Measurements from ENCODE around the gene ANAPC13.

Gene ANAPC13

DNA sequence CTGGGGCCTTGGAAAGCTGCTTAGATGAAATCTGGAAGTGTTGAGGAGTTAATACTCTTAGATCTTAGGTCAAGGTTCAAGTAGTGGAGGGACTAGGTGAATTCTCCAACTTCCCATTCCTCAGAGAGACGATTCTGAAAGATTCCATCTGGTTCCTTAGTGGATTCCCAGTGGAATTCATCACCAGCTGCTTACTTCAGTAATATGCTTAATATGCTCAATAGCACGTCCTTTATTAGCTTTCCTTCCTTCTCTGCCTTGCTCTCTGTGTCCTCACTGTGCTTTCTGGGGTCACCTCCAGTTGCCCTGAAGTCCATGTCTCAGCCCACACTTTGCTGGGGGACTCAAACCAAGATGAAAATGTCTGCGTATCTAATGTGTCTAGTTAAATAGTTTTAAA is 31.1 kb upstream of the ANAPC13 start:
- WGBS, 2 experiments = 88 to 94% methylated on average over 3 of the region's 3 CpGs
- Histone ChIP-seq H3K36me3 (ENCODE audit: control insufficient read depth, insufficient read depth, low read length) (no peaks in the 10 kb centered on the region), H3K4me1 (ENCODE audit: control insufficient read depth, insufficient read depth, low read length) (no peaks in the 10 kb centered on the region), H3K27ac (ENCODE audit: insufficient read depth, low read depth, low read length, poor library complexity, severe bottlenecking) (no peak overlapping the region), H3K4me3 (ENCODE audit: insufficient read depth, low read depth, low read length) (no peak overlapping the region), H3K9me3 (ENCODE audit: control insufficient read depth, low read length) (peaks cover 5% of the 10 kb centered on the region), H3K27me3 (ENCODE audit: control insufficient read depth, insufficient read depth, low read length, poor library complexity, severe bottlenecking) (no peaks in the 10 kb centered on the region)

DNA sequence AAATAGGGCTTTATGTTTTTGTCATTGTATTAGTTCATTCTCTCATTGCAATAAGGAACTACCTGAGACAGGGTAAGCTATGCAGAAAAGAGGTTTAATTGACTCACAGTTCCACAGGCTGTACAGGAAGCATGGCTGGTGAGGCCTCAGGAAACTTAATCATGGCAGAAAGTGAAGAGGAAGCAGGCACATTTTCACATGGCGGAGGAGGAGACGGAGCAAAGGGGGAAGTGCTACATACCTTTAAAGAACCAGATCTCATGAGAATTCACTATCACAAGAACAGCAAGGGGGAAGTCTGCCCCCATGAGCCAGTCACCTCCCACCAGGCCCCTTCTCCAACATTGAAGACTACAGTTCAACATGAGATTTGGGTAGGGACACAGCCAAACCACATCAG is 25.7 kb upstream of the ANAPC13 start:
- H3K27me3 ChIP-seq (ENCODE audit: control insufficient read depth, insufficient read depth, low read length, poor library complexity, severe bottlenecking) = no peaks in the 10 kb centered on the region
- no peaks in the 10 kb centered on the region for H3K9me3 ChIP-seq (ENCODE audit: control insufficient read depth, low read length)
- H3K36me3 ChIP-seq (ENCODE audit: control insufficient read depth, insufficient read depth, low read length) = no peaks in the 10 kb centered on the region
- 95 to 98% methylated on average over 2 of the region's 2 CpGs for WGBS, 2 experiments
- no peak overlapping the region for H3K27ac ChIP-seq (ENCODE audit: insufficient read depth, low read depth, low read length, poor library complexity, severe bottlenecking)
- no peak overlapping the region for H3K4me3 ChIP-seq (ENCODE audit: insufficient read depth, low read depth, low read length)
- H3K4me1 ChIP-seq (ENCODE audit: control insufficient read depth, insufficient read depth, low read length) = no peaks in the 10 kb centered on the region

DNA sequence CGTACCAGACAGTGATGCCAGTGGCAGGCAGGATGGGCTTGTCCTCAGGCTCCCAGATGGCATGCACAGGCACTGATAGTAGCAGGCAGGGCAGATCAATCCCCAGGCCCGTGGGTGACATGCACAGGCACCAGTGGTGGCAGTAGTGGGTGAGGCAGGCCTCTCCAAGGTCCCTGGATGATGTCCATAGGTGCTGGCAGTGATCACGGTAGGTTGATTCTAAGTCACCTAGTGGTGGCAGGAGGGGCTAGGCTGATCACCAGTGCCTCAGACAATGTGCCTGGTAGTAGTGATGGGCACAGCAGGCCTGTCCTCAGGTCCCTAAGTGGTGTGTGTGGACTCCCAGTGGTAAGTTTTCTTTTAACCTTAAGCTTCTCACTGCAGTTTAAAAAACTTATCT is 19.7 kb upstream of the ANAPC13 start:
- WGBS, 2 experiments = 64% methylated on average over 3 of the region's 3 CpGs
- H3K4me1 ChIP-seq (ENCODE audit: control insufficient read depth, insufficient read depth, low read length) = no peaks in the 10 kb centered on the region
- H3K36me3 ChIP-seq (ENCODE audit: control insufficient read depth, insufficient read depth, low read length) = no peaks in the 10 kb centered on the region
- H3K9me3 ChIP-seq (ENCODE audit: control insufficient read depth, low read length) = no peaks in the 10 kb centered on the region
- no peaks in the 10 kb centered on the region for H3K27me3 ChIP-seq (ENCODE audit: control insufficient read depth, insufficient read depth, low read length, poor library complexity, severe bottlenecking)
- no peak overlapping the region for H3K4me3 ChIP-seq (ENCODE audit: insufficient read depth, low read depth, low read length)
- H3K27ac ChIP-seq (ENCODE audit: insufficient read depth, low read depth, low read length, poor library complexity, severe bottlenecking) = no peak overlapping the region

DNA sequence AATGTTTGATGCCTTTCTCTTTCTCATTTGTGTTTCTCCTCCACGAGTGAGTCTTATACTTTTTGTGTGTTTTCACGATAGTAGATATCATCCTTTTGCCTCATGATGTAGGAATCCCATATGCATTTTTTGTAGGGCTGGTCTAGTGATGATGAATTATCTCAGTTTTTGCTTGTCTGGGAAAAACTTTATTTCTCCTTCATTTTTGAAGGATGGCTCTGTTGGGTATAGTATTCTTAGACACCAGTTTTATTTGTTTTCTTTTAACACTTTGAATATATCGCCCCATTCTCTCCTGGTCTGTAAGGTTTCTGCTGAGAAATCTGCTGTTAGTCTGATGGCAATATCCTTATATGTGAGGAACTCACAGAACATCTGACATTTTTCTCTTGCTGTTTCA is 18.3 kb upstream of the ANAPC13 start:
- no peaks in the 10 kb centered on the region for H3K36me3 ChIP-seq (ENCODE audit: control insufficient read depth, insufficient read depth, low read length)

DNA sequence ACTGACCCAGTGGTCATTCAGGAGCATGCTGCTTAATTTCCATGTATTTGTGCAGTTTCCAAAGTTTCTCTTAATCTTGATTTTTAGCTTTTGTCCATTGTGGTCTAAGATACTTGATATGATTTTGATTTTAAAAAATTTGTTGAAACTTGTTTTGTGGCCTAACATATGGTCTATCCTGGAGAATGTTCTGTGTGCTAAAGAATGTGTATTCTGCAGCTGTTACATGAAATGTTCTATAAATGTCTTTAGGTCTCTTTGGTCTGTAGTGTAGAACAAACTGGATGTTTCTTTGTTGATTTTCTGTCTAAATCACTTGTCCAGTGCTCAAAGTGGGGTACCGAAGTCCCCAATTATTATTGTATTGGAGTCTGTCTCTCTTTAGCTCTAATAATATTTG is 17.5 kb upstream of the ANAPC13 start:
- WGBS, 2 experiments = 78% methylated on average over 1 of the region's 1 CpG; no CpG with 5 or more reads in 1 of the 2 experiments
- H3K27ac ChIP-seq (ENCODE audit: insufficient read depth, low read depth, low read length, poor library complexity, severe bottlenecking) = no peak overlapping the region

More for the DNA sequence above, 18.3 kb upstream of the ANAPC13 start:
- H3K4me1 ChIP-seq (ENCODE audit: control insufficient read depth, insufficient read depth, low read length) = no peaks in the 10 kb centered on the region
- no peaks in the 10 kb centered on the region for H3K9me3 ChIP-seq (ENCODE audit: control insufficient read depth, low read length)
- no peak overlapping the region for H3K27ac ChIP-seq (ENCODE audit: insufficient read depth, low read depth, low read length, poor library complexity, severe bottlenecking)
- H3K4me3 ChIP-seq (ENCODE audit: insufficient read depth, low read depth, low read length) = no peak overlapping the region
- no peaks in the 10 kb centered on the region for H3K27me3 ChIP-seq (ENCODE audit: control insufficient read depth, insufficient read depth, low read length, poor library complexity, severe bottlenecking)
- WGBS, 2 experiments = 63 to 100% methylated on average over 1 to 3 of the region's 3 CpGs

DNA sequence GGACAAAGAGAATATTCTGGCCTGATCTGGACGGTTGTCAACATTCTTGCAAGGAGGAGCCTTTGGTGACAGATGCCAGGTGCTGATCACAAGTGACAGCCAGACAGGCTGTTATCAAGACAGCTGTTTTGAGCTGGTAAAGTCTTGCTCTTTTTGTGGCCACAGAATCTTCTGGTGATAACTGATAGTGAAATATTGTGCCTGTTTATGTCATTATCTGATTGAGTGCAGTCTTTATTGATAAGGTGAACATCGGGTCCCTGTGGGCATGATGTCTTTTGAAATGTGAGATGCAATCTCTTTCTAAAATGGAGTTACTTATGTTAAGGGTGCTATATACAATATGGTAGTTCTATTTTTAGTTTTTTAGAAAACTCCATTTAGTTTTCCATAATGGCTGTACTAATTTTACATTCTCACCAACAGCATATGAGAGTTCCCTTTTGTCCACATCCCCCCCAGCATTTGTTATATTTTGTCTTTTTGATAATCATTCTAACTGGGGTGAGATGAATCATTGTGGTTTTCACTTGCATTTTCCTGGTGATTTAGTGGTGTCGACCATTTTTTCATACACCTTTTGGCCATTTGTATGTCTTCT is 10.8 kb upstream of the ANAPC13 start:
- Histone ChIP-seq H3K9me3 (ENCODE audit: control insufficient read depth, low read length) (no peaks in the 10 kb centered on the region), H3K36me3 (ENCODE audit: control insufficient read depth, insufficient read depth, low read length) (peaks cover 4% of the 10 kb centered on the region), H3K4me3 (ENCODE audit: insufficient read depth, low read depth, low read length) (no peak overlapping the region), H3K27me3 (ENCODE audit: control insufficient read depth, insufficient read depth, low read length, poor library complexity, severe bottlenecking) (no peaks in the 10 kb centered on the region), H3K4me1 (ENCODE audit: control insufficient read depth, insufficient read depth, low read length) (no peaks in the 10 kb centered on the region), H3K27ac (ENCODE audit: insufficient read depth, low read depth, low read length, poor library complexity, severe bottlenecking) (no peak overlapping the region)
- WGBS, 2 experiments = 90 to 92% methylated on average over 3 of the region's 3 CpGs

More for the DNA sequence above, 17.5 kb upstream of the ANAPC13 start:
- no peaks in the 10 kb centered on the region for H3K36me3 ChIP-seq (ENCODE audit: control insufficient read depth, insufficient read depth, low read length)
- H3K4me1 ChIP-seq (ENCODE audit: control insufficient read depth, insufficient read depth, low read length) = no peaks in the 10 kb centered on the region
- H3K4me3 ChIP-seq (ENCODE audit: insufficient read depth, low read depth, low read length) = no peak overlapping the region
- no peaks in the 10 kb centered on the region for H3K27me3 ChIP-seq (ENCODE audit: control insufficient read depth, insufficient read depth, low read length, poor library complexity, severe bottlenecking)
- no peaks in the 10 kb centered on the region for H3K9me3 ChIP-seq (ENCODE audit: control insufficient read depth, low read length)

DNA sequence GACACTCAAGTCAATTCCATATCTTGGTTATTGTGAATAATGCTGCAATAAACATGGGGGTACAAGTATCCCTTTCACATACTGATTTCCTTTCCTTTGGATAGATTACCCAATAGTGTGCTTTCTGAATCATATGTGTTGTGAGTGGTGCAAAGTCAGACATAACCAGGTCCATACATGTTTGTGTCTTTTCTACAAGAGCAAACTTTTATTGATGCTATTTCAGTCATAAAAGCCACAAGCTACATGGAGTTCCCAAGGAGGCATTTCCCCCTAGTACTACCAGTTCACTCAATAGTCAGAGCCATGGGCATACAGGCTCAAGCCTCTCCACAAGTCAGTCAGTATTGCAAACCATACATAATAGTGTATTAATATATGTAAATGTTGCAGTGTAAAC is 10.2 kb upstream of the ANAPC13 start:
- Histone ChIP-seq H3K4me3 (ENCODE audit: insufficient read depth, low read depth, low read length) (no peak overlapping the region), H3K9me3 (ENCODE audit: control insufficient read depth, low read length) (no peaks in the 10 kb centered on the region), H3K4me1 (ENCODE audit: control insufficient read depth, insufficient read depth, low read length) (no peaks in the 10 kb centered on the region), H3K27me3 (ENCODE audit: control insufficient read depth, insufficient read depth, low read length, poor library complexity, severe bottlenecking) (no peaks in the 10 kb centered on the region), H3K27ac (ENCODE audit: insufficient read depth, low read depth, low read length, poor library complexity, severe bottlenecking) (no peak overlapping the region), H3K36me3 (ENCODE audit: control insufficient read depth, insufficient read depth, low read length) (peaks cover 4% of the 10 kb centered on the region)

DNA sequence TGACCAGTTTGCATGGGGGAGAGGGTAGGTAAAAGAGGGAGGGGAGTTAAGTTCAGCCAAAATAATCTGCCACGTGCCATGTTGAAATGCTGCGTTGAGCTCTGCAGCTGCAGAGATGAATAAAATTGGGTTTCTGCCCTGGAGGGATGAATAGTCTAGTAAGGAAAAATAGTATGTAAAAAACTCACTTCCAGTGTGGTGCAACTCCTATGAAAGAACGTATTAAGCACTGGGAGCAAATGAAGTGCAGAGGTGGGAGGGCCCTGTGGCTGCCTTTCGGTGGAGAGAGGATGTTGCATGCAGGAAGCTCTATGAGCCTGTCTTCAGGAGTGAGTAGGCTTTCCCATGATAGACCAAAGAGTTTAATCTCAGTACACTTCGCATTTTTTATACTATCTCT is 8.7 kb upstream of the ANAPC13 start:
- H3K27ac ChIP-seq (ENCODE audit: insufficient read depth, low read depth, low read length, poor library complexity, severe bottlenecking) = no peak overlapping the region
- no peaks in the 10 kb centered on the region for H3K4me1 ChIP-seq (ENCODE audit: control insufficient read depth, insufficient read depth, low read length)
- 92 to 95% methylated on average over 5 of the region's 5 CpGs for WGBS, 2 experiments
- H3K4me3 ChIP-seq (ENCODE audit: insufficient read depth, low read depth, low read length) = no peak overlapping the region
- no peaks in the 10 kb centered on the region for H3K27me3 ChIP-seq (ENCODE audit: control insufficient read depth, insufficient read depth, low read length, poor library complexity, severe bottlenecking)
- peaks cover 4% of the 10 kb centered on the region for H3K36me3 ChIP-seq (ENCODE audit: control insufficient read depth, insufficient read depth, low read length)
- no peaks in the 10 kb centered on the region for H3K9me3 ChIP-seq (ENCODE audit: control insufficient read depth, low read length)

DNA sequence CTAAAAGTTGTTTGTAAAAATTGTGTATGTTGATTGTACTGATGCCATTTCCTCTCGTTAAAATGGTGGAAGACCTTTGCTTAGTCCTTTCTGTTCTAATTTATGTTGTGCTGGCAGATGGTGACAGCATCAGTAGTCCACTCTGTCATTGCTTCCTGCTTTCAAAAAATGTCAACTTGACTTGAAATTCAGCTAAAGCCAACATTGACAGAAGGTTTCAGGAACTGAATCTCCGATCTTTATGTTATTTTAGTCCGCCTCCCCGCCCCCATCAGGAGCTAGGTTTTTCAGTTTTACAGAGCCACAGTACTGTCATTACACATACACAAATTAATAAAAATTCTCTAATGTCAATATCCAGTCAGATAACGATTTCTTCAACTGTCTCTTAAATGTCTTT is 1.6 kb upstream of the ANAPC13 start:
- H3K4me3 ChIP-seq (ENCODE audit: insufficient read depth, low read depth, low read length) = peak overlapping the region; percentile 81
- peaks cover 8% of the 10 kb centered on the region for H3K36me3 ChIP-seq (ENCODE audit: control insufficient read depth, insufficient read depth, low read length)
- no peaks in the 10 kb centered on the region for H3K9me3 ChIP-seq (ENCODE audit: control insufficient read depth, low read length)
- H3K27me3 ChIP-seq (ENCODE audit: control insufficient read depth, insufficient read depth, low read length, poor library complexity, severe bottlenecking) = no peaks in the 10 kb centered on the region
- peaks cover 8% of the 10 kb centered on the region for H3K4me1 ChIP-seq (ENCODE audit: control insufficient read depth, insufficient read depth, low read length)
- H3K27ac ChIP-seq (ENCODE audit: insufficient read depth, low read depth, low read length, poor library complexity, severe bottlenecking) = no peak overlapping the region
- WGBS, 2 experiments = 87 to 94% methylated on average over 5 of the region's 5 CpGs

DNA sequence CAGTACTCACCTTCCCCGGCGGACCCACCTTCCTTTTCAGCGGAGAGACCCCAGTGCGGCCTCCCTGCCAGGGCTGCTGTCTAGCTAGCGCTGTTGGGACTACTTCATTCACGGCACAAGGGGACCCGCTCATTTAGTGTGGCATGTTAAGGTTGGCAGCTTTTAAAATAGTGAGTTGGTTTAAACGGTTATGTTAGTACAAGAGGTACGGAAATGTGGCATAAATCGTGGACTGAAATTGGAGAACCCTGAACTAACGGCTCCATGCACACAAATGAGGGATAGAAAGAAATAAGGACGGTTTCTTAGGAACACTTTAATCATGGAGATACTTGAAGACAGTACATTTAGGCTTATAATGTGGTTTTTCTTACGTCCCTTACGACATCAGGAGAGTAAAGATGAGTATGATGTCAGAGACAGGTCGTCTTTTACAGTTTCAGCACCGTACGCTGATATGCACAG is 824 bp upstream of the ANAPC13 start:
- Histone ChIP-seq H3K36me3 (ENCODE audit: control insufficient read depth, insufficient read depth, low read length) (peaks cover 10% of the 10 kb centered on the region), H3K4me1 (ENCODE audit: control insufficient read depth, insufficient read depth, low read length) (peaks cover 8% of the 10 kb centered on the region), H3K27me3 (ENCODE audit: control insufficient read depth, insufficient read depth, low read length, poor library complexity, severe bottlenecking) (no peaks in the 10 kb centered on the region), H3K9me3 (ENCODE audit: control insufficient read depth, low read length) (no peaks in the 10 kb centered on the region), H3K4me3 (ENCODE audit: insufficient read depth, low read depth, low read length) (peak overlapping the region; percentile 81), H3K27ac (ENCODE audit: insufficient read depth, low read depth, low read length, poor library complexity, severe bottlenecking) (peak overlapping the region; percentile 75)
- 12 to 13% methylated on average over 17 of the region's 17 CpGs for WGBS, 2 experiments

All from ectodermal cell (in vitro differentiated cells).